ENCODE results near the gene STRADA.

The STRADA gene

DNA sequence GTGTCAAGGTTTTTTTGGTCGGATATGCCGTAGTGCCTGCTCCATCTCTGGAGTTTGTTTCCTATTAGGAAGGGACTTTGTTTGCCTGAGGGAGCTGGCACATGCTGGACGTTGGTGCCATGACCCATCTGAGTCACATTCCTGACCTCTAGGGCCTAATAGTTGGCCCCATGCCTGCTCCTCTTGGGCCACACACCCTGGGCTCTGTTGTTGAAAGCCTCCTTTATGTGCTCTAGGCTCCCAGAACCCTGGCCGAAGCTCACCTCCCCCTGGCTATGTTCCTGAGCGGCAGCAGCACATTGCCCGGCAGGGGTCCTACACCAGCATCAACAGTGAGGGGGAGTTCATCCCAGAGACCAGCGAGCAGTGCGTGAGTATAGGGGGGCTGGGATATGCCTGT, 60.1 kb downstream of the STRADA start:
- DNase-seq: no peak

GRCh38 chr17:63680700-63681099, 60.9 kb downstream of the STRADA start:
- DNase-seq: no peak

DNA sequence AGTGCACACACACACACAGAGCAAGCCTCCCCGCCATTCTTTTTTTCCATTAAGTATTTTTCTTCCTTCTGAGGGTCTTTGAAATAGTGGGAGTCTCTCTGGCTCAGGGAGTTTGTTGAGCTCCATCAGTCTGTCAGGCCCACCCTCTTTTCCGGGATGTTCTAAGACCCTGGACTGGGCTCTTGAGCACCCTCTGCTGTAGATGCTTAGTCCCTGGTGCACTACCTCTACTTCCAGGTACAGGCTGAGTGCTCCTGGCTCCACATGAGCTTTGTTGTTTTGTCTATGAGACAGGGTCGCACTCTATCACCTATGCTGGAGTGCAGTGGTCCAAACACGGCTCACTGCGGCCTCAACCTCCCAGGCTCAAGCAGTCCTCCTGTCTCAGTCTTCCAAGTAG, 62.4 kb downstream of the STRADA start:
- DNase-seq: no peak

DNA sequence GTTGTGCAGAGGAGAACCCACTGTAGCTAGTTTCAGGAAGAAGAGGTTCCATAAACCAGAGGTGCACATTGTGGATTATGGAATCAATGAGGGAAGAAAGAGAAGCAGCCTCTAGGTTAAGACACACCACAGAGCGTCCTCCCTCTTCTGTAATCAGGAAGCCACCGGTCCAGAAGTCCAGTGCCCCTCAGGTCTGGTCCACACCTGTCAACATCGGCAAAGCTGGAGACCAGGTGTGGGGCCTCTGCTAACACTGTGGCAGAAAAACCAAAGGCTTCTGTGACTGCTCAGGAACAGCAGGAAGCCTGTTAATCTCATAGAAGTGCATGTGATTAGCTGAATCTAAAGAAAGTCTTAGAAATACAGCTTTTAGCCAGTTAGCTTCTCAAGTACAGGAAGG, 65.0 kb downstream of the STRADA start:
- DNase-seq: no peak

DNA sequence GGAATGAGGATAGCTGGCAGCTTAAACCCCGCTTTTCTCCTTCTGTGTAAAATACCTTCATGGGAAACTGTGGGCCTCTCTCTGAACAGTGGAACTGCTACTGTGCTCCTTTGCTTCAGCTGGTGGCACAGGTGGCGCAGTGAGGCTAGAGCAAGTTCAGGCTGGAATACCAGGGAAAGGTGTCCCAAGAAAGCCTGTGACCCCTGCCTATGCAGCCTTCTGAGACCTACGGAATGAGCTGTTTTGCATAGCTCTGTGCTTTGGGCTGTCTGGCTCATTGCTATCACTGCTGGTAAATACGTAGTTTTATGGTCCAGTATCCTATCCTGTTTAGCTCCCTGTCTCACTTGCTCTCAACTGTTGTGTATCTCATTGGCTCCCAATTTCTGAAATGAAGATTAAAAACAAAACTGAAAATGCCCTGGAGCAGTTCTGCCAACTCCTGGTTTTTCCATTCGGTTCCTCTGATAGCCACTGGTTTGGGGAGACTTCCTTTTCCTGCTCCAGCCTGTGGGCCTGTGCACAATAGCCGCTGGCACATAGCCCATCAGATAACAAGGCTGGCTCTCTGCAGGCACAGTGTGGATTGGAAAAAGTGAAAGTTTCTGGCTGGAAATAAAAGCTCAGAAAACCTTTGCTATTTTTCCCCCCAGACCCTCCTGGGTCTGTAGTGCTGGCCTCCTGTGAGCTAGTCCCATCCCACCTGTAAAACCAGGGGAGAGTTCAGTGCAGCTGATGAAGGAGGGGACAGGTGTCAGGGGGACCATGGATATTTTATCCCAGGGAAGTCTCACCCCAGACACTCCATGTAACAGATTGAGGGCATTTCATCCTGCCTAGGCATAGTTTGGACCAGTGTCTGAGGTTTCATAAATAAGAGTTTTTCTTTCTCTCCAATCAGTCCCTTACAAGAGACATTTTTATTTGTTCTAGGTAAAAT, 65.7 kb downstream of the STRADA start:
- peak; percentile 44 for DNase-seq

DNA sequence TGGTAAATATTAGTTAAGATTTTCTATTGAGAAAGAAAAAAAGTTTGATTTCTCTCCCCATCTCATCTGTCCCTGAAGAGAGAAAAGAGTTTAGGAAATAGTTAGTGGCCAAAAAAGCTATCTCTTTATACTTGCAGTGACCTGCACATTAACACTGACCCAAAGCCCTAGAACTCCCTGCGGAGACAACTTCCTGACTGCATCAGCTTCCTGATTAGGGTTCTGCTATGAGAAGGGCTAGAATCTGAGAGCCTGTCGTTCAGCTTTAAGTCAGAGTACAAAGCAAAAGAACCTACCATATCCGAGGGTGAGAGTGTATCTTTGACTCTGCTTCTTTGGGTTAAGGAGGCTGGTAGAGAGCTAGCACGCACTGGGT, 66.4 kb downstream of the STRADA start:
- no peak for DNase-seq

DNA sequence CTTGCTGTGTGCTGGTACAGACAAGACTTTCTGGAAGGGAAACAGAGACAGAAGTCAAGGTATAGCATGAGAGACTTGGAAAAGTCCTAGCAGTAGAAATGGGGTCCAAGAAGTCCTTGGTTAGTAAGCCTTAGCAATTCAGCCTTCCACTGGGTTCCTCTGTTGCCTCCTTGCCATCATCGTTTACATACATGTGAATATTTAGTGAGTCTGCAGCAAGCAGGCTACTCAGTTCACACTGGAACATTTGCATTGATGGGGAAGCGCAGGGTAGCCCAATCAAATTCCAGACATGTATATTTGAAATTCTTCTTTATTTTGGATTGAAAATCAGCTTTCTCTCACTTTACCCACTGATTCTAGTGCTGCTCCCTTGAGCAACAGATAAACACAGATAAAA, 68.7 kb downstream of the STRADA start:
- no peak for DNase-seq

DNA sequence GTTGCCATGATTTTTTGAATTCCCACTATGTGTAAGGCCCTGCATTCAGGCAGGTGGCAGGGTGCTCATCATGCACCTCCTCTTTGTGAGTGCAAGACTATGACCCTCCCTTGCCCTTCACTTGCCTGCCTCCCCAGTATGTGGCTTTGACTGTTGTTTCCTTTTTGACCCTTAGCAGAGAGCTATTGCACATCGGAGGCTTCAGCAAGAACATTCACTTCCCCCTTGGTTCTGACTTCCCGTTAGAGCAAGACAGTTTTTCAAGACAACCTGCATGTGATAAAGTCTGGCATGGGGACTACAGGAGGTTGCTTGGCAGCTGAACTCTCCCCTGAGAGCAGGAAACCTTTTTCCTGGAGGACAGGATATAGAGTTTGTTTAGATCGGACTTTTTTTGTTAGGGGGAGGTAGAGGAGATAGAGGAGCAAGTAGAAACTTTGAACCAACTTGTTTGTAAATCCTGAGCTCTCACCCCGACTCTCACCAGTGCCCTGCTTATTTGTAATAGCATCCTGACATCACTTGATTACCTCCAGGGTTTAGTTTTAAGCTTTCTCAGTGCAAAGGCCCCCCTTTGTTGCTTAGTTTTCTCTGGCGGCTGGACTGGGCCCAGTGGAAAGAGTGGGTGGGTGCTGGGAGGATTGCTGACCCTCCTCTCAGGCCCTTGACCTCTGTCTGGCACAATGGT, 75.9 kb downstream of the STRADA start:
- DNase-seq: no peak

DNA sequence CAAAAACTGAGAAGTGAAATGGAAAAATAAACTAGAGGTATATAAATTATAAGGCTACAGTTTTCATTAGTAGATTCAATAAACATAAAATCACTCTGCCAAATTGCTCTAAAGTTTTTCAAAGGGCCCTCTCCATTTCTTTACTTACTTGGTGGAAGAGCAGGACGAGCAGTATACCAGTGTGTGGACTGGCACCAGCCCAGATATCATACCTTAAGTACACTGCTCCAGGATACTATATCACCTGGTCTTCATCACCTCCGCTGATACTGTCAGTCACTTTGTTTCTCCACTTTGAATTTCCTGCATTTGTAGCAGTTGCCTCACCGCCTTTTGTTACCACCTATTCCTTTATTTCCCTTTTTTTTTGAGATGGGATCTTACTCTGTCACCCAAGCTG, 81.7 kb downstream of the STRADA start:
- DNase-seq: no peak

DNA sequence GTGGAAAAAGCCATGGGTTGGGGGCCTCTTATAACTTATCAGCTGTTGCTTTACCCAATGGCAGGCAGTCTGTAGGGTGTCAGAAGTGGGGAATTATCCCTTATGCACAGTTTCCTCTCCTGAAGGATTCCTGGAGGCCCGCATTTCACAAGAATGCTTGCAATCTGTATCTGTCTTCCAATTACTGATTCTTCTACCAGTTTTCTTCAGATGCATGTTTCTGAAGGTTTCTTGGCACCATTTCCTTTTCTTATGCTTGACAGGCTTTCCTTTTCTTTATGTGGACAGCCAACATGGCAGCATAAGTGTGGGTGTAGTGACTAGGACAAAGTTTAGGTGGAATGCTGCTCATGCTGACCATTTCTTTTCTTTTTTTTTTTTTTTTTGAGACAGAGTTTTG, 83.2 kb downstream of the STRADA start:
- DNase-seq: no peak

DNA sequence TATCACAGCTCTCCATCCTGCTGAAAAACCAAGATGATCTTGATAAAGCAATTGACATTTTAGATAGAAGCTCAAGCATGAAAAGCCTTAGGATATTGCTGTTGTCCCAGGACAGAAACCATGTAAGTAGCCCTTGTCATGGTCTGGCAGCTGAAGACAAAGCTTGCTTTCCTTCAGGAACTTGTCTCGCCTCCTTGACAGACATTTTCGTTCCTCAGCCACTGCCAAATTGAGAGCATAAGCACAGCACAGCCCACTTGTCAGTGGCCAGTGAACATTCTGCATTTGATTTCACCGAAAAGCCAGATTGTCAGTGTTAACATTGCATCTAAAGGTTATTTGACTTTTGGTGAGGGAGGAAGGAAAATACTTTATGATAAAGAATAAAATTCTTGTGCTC, 83.8 kb downstream of the STRADA start:
- no peak for DNase-seq

DNA sequence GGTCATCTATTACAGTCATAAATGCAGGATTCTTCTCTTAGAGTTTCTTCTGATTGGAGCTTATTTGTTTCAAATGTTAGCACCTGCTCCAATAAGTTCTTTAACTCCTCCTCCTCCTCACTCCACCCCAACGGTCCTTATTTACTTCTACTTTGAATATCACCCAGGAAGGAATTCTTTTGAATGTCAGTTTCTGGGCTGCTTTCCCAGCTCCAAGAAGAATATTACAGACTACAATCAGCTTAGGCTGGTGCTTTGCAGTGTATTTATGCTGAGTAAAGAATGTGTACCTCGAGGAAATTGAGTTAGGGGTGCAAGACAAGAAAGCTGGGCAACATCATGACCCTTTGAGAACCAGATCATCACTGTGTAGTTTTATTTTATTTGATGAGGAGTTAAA, 88.5 kb downstream of the STRADA start:
- DNase-seq: no peak
